Esophagus squamous epithelium (tissue), 5 donors: ENCODE data around the gene SPATA19. TPM values are rescaled to one million over a fixed set of nuclear protein-coding genes. Genes with fewer than 3 reads are reported as not detected.

Experiments used
- DNase-seq: peaks from one replicate; lab custom pipeline; 2025; lab: John Stamatoyannopoulos, UW
- H3K27ac ChIP-seq, 4 donors: fragments of 200-600 bp; sonication (generic); one replicate each; pipeline ENCODE4 v1.5.1; 2016 to 2019; ENCODE audit warnings: mild to moderate bottlenecking in 1 of 4
- H3K27me3 ChIP-seq, 4 donors: fragments of 200-600 bp; sonication (generic); 1 replicate in 3 of 4; 2 replicates in 1 of 4; pipeline versions ENCODE4 v1.5.1 to v1.6.0; 2017 to 2021; ENCODE audit warnings: antibody characterized with exemption in 1 of 4
- H3K36me3 ChIP-seq, 3 donors: fragments of 200-600 bp; sonication (generic); one replicate each; pipeline ENCODE4 v1.5.1; 2016 to 2019
- H3K4me1 ChIP-seq, 3 donors: fragments of 200-600 bp; sonication (generic); one replicate each; pipeline ENCODE4 v1.5.1; 2017 to 2019
- H3K4me3 ChIP-seq, 4 donors: fragments of 200-600 bp; sonication (generic); 1 replicate in 3 of 4; 2 replicates in 1 of 4; pipeline ENCODE4 v1.5.1; 2016 to 2019; ENCODE audit warnings: mild to moderate bottlenecking in 2 of 4, moderate library complexity in 1 of 4
- H3K9me3 ChIP-seq, 3 donors: fragments of 200-600 bp; sonication (generic); one replicate each; pipeline ENCODE4 v1.5.1; 2016 to 2019
- POLR2A ChIP-seq, 4 donors: fragments of 450-650 bp; IDR thresholded peaks; one replicate each; pipeline ENCODE4 v1.6.1; 2017; ENCODE audit warnings: antibody characterized with exemption in 4 of 4, mild to moderate bottlenecking in 4 of 4, moderate library complexity in 3 of 4
- WGBS, 2 donors: methylation state at CpG; one replicate each; pipeline ENCODE4 v1.1.5; 2018; 5-methylcytosine and 5-hydroxymethylcytosine counted together
- intact Hi-C: fragments of 100-400 bp; cut with DNase I; formaldehyde crosslinking; loops from one replicate; pipeline ENCODE4 v1.15.0; 2022
- total RNA-seq, 4 donors: library from RNA; depleted of rRNA; stranded (reverse); fragments of >200 nt; gene quantifications; one replicate each; pipeline ENCODE4 v1.1.0, GENCODE V29; 2016
- TF ChIP-seq, protein P1 (sequence below), 6 experiments: fragments of 450-650 bp in 4 of 6; fragments of 200-600 bp in 2 of 6; sonication (generic) in 2 of 6; IDR thresholded peaks; one replicate each; pipeline ENCODE4 v1.5.1; 2016 to 2019; ENCODE audit warnings: antibody characterized with exemption in 6 of 6, mild to moderate bottlenecking in 4 of 6, moderate library complexity in 4 of 6
- donor health status: DM: yes; HTN: yes; CAD: no.

SPATA19 gene
- total RNA-seq, 4 donors from 2014 or later: not detected

DNA sequence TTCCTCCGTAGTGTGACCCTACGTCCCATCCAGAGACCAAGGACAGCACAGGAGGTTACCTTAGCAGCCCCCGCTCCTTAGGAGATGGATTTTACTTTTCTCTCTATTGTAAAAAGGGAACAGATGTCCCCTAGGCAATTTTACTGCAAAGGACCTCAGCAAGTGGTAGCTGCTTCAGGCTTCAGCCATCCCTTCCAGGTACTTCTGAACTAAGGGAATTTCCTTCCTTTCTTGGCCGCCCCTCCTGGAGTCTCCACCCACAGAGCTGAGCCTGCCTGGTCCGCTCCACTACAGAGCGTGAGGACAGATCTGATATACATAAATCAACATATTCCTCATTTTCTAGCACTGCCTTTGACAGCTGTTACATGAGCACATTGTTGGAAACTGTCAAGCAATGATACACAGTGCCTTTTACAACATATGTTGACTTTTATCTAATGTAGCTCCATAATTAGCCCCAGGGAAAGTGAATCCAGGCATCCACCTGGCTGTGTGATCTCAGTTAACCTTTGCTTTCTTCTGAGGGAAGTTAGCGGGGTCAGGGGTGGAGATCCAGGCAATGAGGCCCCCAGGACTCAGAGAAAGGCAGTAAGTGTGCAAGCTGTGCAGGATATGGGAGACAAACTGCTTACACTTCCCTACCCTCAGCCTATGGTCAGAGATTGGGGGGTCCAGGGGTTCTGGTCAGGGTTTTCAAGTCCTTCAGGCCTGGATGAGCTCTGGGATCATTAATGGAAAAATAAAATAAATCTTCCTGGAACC, 51.9 kb downstream of the SPATA19 start:
- TF ChIP-seq POLR2A (IDR thresholded peaks at IDR 0.05): no peak
- TF ChIP-seq, protein P1, sequence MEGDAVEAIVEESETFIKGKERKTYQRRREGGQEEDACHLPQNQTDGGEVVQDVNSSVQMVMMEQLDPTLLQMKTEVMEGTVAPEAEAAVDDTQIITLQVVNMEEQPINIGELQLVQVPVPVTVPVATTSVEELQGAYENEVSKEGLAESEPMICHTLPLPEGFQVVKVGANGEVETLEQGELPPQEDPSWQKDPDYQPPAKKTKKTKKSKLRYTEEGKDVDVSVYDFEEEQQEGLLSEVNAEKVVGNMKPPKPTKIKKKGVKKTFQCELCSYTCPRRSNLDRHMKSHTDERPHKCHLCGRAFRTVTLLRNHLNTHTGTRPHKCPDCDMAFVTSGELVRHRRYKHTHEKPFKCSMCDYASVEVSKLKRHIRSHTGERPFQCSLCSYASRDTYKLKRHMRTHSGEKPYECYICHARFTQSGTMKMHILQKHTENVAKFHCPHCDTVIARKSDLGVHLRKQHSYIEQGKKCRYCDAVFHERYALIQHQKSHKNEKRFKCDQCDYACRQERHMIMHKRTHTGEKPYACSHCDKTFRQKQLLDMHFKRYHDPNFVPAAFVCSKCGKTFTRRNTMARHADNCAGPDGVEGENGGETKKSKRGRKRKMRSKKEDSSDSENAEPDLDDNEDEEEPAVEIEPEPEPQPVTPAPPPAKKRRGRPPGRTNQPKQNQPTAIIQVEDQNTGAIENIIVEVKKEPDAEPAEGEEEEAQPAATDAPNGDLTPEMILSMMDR (IDR thresholded peaks at IDR 0.05): no peak
- 53 to 66% methylated on average over 6 to 7 of the region's 7 CpGs for WGBS, 2 donors
- DNase-seq: no peak
- Histone ChIP-seq H3K27me3 (peaks cover 0 to 14% (median 0%) of the 10 kb centered on the region in 4 donors), H3K4me1 (no peaks in the 10 kb centered on the region), H3K4me3 (no peak overlapping the region), H3K27ac (no peak overlapping the region), H3K9me3 (peaks cover 0 to 11% (median 0%) of the 10 kb centered on the region in 3 donors), H3K36me3 (no peaks in the 10 kb centered on the region)
- intact Hi-C loops: no loop called here

DNA sequence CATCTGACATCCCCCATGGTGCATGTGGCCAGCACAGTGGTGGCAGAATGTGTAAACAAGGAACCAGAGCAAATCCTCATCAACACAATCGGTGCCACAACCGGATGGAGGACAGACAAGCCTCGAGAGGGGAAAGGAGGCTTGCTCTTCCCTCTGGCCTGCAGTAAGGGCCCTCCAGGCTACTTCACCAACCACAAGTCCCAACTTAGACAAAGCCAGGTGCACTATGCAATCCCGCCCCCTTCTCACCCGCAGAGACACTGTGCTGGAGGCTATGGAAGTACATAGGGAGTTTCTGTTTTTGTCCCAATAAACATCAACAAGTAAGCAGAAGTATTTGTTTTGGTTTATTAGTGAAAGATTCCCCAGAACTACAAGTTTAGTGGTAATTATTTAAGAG, 54.3 kb downstream of the SPATA19 start:
- no peak overlapping the region for H3K4me3 ChIP-seq
- peaks cover 0 to 31% (median 0%) of the 10 kb centered on the region in 4 donors for H3K27me3 ChIP-seq
- DNase-seq: no peak
- intact Hi-C loops: no loop called here
- no peaks in the 10 kb centered on the region for H3K36me3 ChIP-seq
- peaks cover 0 to 11% (median 0%) of the 10 kb centered on the region in 3 donors for H3K9me3 ChIP-seq
- H3K4me1 ChIP-seq: peaks cover 0 to 7% (median 6%) of the 10 kb centered on the region in 3 donors
- WGBS, 2 donors: 77 to 82% methylated on average over 5 of the region's 5 CpGs
- H3K27ac ChIP-seq: no peak overlapping the region
- no peak for TF ChIP-seq POLR2A (IDR thresholded peaks at IDR 0.05)
- TF ChIP-seq, protein P1 (IDR thresholded peaks at IDR 0.05): no peak

Other genes with a start within 250 kb of the SPATA19 start
- 1 to 10 TPM; 1.1 to 4.8 (median 1.8) TPM for gene IGSF9B, start 111.5 kb upstream of the SPATA19 start, total RNA-seq
- 10 to 100 TPM in 2 of 4 donors, 1 to 10 TPM in 2; 1.6 to 21.4 (median 7.9) TPM for gene JAM3, start 223.6 kb upstream of the SPATA19 start, total RNA-seq